ENCODE results near the gene TFDP3. TPM values are rescaled to one million over a fixed set of nuclear protein-coding genes. Genes with fewer than 3 reads are reported as not detected.

TFDP3 gene
- total RNA-seq, 3 donors from 2014 or later, result not detected

GRCh38 chrX:133207751-133208150 lies 10.4 kb downstream of the TFDP3 start:
- Histone ChIP-seq H3K4me1 (ENCODE audit: low read depth) (no peaks in the 10 kb centered on the region), H3K36me3 (ENCODE audit: low read depth) (no peaks in the 10 kb centered on the region), H3K4me3 (no peak overlapping the region), H3K9me3 (no peaks in the 10 kb centered on the region)
- no peak for ATAC-seq
- no peak for DNase-seq
- intact Hi-C loops (cut with DNase I, micrococcal nuclease), result no loop called here
- no peak for TF ChIP-seq CTCF (IDR thresholded peaks at IDR 0.05)

GRCh38 chrX:133191739-133192039 lies 26.5 kb downstream of the TFDP3 start:
- TF ChIP-seq CTCF (IDR thresholded peaks at IDR 0.05), result no peak
- H3K4me3 ChIP-seq, result no peak overlapping the region
- H3K36me3 ChIP-seq (ENCODE audit: low read depth), result no peaks in the 10 kb centered on the region
- no peaks in the 10 kb centered on the region for H3K4me1 ChIP-seq (ENCODE audit: low read depth)
- ATAC-seq (no peak), DNase-seq (no peak)
- intact Hi-C loops (cut with DNase I, micrococcal nuclease), result no loop called here
- no peaks in the 10 kb centered on the region for H3K9me3 ChIP-seq

GRCh38 chrX:133190877-133191738 lies 27.0 kb downstream of the TFDP3 start:
- intact Hi-C loops (cut with DNase I, micrococcal nuclease), result no loop called here
- H3K4me3 ChIP-seq, result no peak overlapping the region
- TF ChIP-seq CTCF (IDR thresholded peaks at IDR 0.05), result no peak
- no peak for ATAC-seq
- H3K4me1 ChIP-seq (ENCODE audit: low read depth), result no peaks in the 10 kb centered on the region
- no peaks in the 10 kb centered on the region for H3K9me3 ChIP-seq
- DNase-seq, result no peak
- H3K36me3 ChIP-seq (ENCODE audit: low read depth), result no peaks in the 10 kb centered on the region

- DNase-seq (no peak), ATAC-seq (no peak)
- H3K9me3 ChIP-seq, result no peaks in the 10 kb centered on the region
- intact Hi-C loops (cut with DNase I, micrococcal nuclease), result no loop called here
- H3K4me3 ChIP-seq, result no peak overlapping the region
- H3K4me1 ChIP-seq (ENCODE audit: low read depth), result no peaks in the 10 kb centered on the region
- TF ChIP-seq CTCF (IDR thresholded peaks at IDR 0.05), result no peak
- H3K36me3 ChIP-seq (ENCODE audit: low read depth), result no peaks in the 10 kb centered on the region
Measured at GRCh38 chrX:133189195-133189594, 29.0 kb downstream of the TFDP3 start.

GRCh38 chrX:133188631-133189030 lies 29.5 kb downstream of the TFDP3 start:
- intact Hi-C loops (cut with DNase I, micrococcal nuclease), result no loop called here
- no peak for TF ChIP-seq CTCF (IDR thresholded peaks at IDR 0.05)
- no peak overlapping the region for H3K4me3 ChIP-seq
- H3K4me1 ChIP-seq (ENCODE audit: low read depth), result no peaks in the 10 kb centered on the region
- no peak for ATAC-seq
- H3K36me3 ChIP-seq (ENCODE audit: low read depth), result no peaks in the 10 kb centered on the region
- no peaks in the 10 kb centered on the region for H3K9me3 ChIP-seq
- no peak for DNase-seq

All from mucosa of descending colon (tissue), 3 donors.